GM19351 (cell line): ENCODE data around the gene PAK1.
A peak's percentile ranks its signal among the peaks of the same experiment; 100 is the strongest.

Source experiments
- ATAC-seq: cut with Tn5 transposase; IDR thresholded peaks from one replicate; pipeline ENCODE4 v1.9.1; 2021; ENCODE audit warnings: mild to moderate bottlenecking, moderate library complexity; ENCODE audit not compliant: unreplicated experiment

Gene PAK1

GRCh38 chr11:77440678-77441077 is 33.2 kb downstream of the PAK1 start:
- no peak for ATAC-seq

- ATAC-seq, result peak; percentile 47
These were observed 35.4 kb downstream of the PAK1 start for GRCh38 chr11:77438487-77438886.

GRCh38 chr11:77436969-77437368 is 36.9 kb downstream of the PAK1 start:
- ATAC-seq, result no peak

GRCh38 chr11:77436506-77436905 is 37.4 kb downstream of the PAK1 start:
- no peak for ATAC-seq

GRCh38 chr11:77435972-77436371 is 37.9 kb downstream of the PAK1 start:
- ATAC-seq, result no peak

- no peak for ATAC-seq
These were observed 42.1 kb downstream of the PAK1 start for GRCh38 chr11:77431813-77432212.

- ATAC-seq, result no peak
These were observed 45.3 kb downstream of the PAK1 start for GRCh38 chr11:77428598-77428997.

GRCh38 chr11:77425346-77425745 is 48.5 kb downstream of the PAK1 start:
- no peak for ATAC-seq

GRCh38 chr11:77424644-77425043 is 49.2 kb downstream of the PAK1 start:
- ATAC-seq, result no peak

- no peak for ATAC-seq
These were observed 50.3 kb downstream of the PAK1 start for GRCh38 chr11:77423624-77424023.

- ATAC-seq, result no peak
These were observed 51.2 kb downstream of the PAK1 start for GRCh38 chr11:77422687-77423086.

GRCh38 chr11:77421041-77421723 is 52.7 kb downstream of the PAK1 start:
- ATAC-seq, result no peak

GRCh38 chr11:77418971-77419597 is 54.8 kb downstream of the PAK1 start:
- no peak for ATAC-seq

GRCh38 chr11:77418155-77418970 is 55.5 kb downstream of the PAK1 start:
- ATAC-seq, result peak; percentile 72

- ATAC-seq, result no peak
These were observed 57.5 kb downstream of the PAK1 start for GRCh38 chr11:77416357-77416756.

GRCh38 chr11:77413850-77414460 is 59.9 kb downstream of the PAK1 start:
- no peak for ATAC-seq

GRCh38 chr11:77412814-77413213 is 61.1 kb downstream of the PAK1 start:
- ATAC-seq, result no peak

GRCh38 chr11:77411717-77412441 is 62.0 kb downstream of the PAK1 start:
- peak; percentile 92 for ATAC-seq

- peak; percentile 44 for ATAC-seq
These were observed 62.7 kb downstream of the PAK1 start for GRCh38 chr11:77411137-77411707.

- ATAC-seq, result no peak
These were observed 63.6 kb downstream of the PAK1 start for GRCh38 chr11:77410076-77410827.
